GM20000 (cell line): ENCODE results near the gene SRRM4.

ENCODE experiments used
- DNase-seq: peaks from one replicate; pipeline ENCODE4 v3.0.0; 2012; ENCODE audit warnings: low spot score
- TF ChIP-seq, protein P1 (sequence below): IDR thresholded peaks from 2 replicates; pipeline ENCODE4 v1.5.1; 2012; ENCODE audit warnings: mild to moderate bottlenecking, control low read depth; ENCODE audit errors: extremely low read depth, missing control alignments

SRRM4 gene

GRCh38 chr12:119128527-119128926, 147.2 kb downstream of the SRRM4 start:
- TF ChIP-seq, protein P1, sequence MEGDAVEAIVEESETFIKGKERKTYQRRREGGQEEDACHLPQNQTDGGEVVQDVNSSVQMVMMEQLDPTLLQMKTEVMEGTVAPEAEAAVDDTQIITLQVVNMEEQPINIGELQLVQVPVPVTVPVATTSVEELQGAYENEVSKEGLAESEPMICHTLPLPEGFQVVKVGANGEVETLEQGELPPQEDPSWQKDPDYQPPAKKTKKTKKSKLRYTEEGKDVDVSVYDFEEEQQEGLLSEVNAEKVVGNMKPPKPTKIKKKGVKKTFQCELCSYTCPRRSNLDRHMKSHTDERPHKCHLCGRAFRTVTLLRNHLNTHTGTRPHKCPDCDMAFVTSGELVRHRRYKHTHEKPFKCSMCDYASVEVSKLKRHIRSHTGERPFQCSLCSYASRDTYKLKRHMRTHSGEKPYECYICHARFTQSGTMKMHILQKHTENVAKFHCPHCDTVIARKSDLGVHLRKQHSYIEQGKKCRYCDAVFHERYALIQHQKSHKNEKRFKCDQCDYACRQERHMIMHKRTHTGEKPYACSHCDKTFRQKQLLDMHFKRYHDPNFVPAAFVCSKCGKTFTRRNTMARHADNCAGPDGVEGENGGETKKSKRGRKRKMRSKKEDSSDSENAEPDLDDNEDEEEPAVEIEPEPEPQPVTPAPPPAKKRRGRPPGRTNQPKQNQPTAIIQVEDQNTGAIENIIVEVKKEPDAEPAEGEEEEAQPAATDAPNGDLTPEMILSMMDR = no peak

GRCh38 chr12:119129827-119130434, 148.6 kb downstream of the SRRM4 start:
- TF ChIP-seq, protein P1 = no peak
- DNase-seq = no peak

More at GRCh38 chr12:119128527-119128926, 147.2 kb downstream of the SRRM4 start:
- DNase-seq = no peak

DNA sequence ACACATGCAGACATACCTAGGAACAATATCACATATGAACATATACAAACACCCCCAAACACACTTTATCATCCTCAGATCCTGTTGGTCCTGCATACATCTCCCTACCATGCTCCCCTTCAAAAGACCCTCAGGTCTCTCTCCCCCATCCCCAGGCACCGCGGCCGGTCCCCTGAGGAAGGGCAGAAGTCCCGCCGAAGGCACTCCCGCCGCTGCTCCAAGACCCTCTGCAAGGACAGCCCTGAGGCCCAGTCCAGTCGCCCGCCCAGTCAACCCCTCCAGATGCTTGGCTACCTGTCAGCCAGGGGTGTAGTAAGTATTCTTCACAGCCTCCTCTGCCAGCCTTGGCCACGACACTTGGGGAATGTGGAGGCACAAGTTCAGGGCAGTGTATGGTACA, 149.2 kb downstream of the SRRM4 start:
- DNase-seq = no peak

DNA sequence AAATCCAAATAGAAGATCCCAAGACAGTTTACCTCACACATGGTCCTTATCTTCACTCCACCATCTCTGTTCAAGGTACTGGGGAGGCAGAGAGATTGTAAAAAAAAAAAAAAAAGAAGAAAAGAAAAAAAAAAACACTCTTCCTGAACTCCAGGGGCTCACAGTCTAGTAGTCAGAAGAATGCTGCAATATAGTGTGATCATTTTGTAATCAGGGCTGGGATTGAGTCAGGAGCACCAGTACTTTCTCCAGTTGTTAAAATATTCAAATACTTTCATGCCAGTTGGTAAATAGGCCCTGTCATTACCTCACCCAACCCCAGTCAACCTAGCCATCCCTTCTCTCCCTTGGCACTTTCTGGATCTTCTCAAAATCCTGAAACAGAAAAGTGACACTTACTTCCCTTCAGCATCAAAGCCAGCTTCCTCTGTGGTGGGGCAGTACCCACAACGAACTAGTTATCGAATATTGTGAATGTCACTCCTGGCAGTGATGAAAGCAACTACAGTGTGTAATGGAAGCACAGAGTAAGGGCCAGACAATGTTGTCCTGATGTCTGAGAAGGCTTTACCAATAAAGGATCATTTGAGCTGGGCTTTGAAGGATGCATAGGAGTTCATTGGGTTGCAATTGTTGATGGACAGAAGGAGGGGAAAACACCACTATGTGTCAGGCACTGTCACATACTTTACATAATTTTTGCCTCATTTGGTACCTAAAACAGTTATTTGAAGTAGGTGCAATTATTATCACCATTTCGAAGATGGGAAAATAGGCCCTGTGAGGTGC, 153.1 kb downstream of the SRRM4 start:
- DNase-seq = no peak
- TF ChIP-seq, protein P1 = no peak

More for the DNA sequence above, 149.2 kb downstream of the SRRM4 start:
- TF ChIP-seq, protein P1 = no peak

- DNase-seq = no peak
- TF ChIP-seq, protein P1 = no peak
These were observed 155.6 kb downstream of the SRRM4 start for GRCh38 chr12:119136811-119137410.

GRCh38 chr12:119139448-119139847, 158.1 kb downstream of the SRRM4 start:
- TF ChIP-seq, protein P1 = no peak
- no peak for DNase-seq

DNA sequence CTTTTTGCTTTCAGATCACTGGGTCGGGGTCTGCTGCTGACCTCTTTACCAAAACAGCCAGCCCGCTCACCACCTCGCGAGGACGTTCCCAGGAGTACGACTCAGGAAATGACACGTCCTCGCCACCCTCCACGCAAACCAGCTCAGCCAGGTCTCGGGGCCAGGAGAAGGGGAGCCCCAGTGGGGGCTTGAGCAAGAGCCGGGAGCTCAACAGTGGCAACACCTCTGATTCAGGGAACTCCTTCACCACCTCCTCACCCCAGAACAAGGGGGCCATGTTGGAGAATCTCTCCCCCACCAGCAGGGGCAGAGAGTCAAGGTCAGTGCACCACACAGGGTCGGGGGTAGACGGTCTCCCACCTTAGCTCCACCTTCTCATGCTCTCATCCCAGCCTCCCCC, 164.0 kb downstream of the SRRM4 start:
- TF ChIP-seq, protein P1 = no peak

More for the DNA sequence above, 164.0 kb downstream of the SRRM4 start:
- no peak for DNase-seq
